ENCODE data around the gene CRYL1. TPM values are rescaled to one million over a fixed set of nuclear protein-coding genes. Genes with fewer than 3 reads are reported as not detected.

The CRYL1 gene
- polyA plus RNA-seq, 1 donor from 2014 or later = 10.6 TPM

DNA sequence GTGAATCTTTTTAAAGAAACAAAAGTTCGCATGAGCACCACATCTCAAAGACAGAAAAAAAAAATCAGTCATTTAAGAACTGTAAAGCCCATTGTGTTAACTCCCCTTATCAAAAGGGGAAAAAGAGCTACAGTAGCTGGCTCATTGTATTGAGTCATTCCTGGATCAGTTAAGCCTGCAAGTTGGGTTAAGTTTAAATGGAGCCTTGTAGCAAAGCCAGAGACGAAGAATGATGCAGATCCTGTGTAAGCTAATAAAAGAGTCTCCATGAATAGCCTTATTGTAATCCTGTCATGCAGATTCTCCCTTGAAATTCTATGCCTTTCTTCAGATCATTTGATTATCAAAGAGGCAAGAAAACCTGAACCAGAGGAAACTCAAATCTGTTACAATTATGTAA, 83.8 kb downstream of the CRYL1 start:
- no peaks in the 10 kb centered on the region for H3K9me2 ChIP-seq (ENCODE audit: insufficient read depth, low read length)
- TF ChIP-seq, protein P1, sequence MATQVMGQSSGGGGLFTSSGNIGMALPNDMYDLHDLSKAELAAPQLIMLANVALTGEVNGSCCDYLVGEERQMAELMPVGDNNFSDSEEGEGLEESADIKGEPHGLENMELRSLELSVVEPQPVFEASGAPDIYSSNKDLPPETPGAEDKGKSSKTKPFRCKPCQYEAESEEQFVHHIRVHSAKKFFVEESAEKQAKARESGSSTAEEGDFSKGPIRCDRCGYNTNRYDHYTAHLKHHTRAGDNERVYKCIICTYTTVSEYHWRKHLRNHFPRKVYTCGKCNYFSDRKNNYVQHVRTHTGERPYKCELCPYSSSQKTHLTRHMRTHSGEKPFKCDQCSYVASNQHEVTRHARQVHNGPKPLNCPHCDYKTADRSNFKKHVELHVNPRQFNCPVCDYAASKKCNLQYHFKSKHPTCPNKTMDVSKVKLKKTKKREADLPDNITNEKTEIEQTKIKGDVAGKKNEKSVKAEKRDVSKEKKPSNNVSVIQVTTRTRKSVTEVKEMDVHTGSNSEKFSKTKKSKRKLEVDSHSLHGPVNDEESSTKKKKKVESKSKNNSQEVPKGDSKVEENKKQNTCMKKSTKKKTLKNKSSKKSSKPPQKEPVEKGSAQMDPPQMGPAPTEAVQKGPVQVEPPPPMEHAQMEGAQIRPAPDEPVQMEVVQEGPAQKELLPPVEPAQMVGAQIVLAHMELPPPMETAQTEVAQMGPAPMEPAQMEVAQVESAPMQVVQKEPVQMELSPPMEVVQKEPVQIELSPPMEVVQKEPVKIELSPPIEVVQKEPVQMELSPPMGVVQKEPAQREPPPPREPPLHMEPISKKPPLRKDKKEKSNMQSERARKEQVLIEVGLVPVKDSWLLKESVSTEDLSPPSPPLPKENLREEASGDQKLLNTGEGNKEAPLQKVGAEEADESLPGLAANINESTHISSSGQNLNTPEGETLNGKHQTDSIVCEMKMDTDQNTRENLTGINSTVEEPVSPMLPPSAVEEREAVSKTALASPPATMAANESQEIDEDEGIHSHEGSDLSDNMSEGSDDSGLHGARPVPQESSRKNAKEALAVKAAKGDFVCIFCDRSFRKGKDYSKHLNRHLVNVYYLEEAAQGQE (IDR thresholded peaks at IDR 0.05; ENCODE audit: borderline replicate concordance) = no peak
- no peak for TF ChIP-seq SMC3 (conservative IDR thresholded peaks at IDR 0.05; ENCODE audit: poor library complexity)
- TF ChIP-seq EZH2 (IDR thresholded peaks at IDR 0.05; ENCODE audit: borderline replicate concordance, insufficient read depth, low read length, poor library complexity, severe bottlenecking) = no peak
- TF ChIP-seq RAD21 (conservative IDR thresholded peaks at IDR 0.05) = no peak
- no peak for TF ChIP-seq EP300 (conservative IDR thresholded peaks at IDR 0.05; ENCODE audit: poor library complexity, severe bottlenecking)
- no peak for TF ChIP-seq TAF1 (IDR thresholded peaks at IDR 0.05; ENCODE audit: low read depth)
- TF ChIP-seq, protein P2, sequence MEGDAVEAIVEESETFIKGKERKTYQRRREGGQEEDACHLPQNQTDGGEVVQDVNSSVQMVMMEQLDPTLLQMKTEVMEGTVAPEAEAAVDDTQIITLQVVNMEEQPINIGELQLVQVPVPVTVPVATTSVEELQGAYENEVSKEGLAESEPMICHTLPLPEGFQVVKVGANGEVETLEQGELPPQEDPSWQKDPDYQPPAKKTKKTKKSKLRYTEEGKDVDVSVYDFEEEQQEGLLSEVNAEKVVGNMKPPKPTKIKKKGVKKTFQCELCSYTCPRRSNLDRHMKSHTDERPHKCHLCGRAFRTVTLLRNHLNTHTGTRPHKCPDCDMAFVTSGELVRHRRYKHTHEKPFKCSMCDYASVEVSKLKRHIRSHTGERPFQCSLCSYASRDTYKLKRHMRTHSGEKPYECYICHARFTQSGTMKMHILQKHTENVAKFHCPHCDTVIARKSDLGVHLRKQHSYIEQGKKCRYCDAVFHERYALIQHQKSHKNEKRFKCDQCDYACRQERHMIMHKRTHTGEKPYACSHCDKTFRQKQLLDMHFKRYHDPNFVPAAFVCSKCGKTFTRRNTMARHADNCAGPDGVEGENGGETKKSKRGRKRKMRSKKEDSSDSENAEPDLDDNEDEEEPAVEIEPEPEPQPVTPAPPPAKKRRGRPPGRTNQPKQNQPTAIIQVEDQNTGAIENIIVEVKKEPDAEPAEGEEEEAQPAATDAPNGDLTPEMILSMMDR (IDR thresholded peaks at IDR 0.05; ENCODE audit: poor library complexity, severe bottlenecking) = no peak
- no peak for TF ChIP-seq POLR2AphosphoS5 (IDR thresholded peaks at IDR 0.05)
- TF ChIP-seq MXI1 (conservative IDR thresholded peaks at IDR 0.05; ENCODE audit: poor library complexity, severe bottlenecking) = no peak
- no peak overlapping the region for H3K27ac ChIP-seq (ENCODE audit: low read length)
- no peak overlapping the region for H3K4me2 ChIP-seq (ENCODE audit: low read length)
- no peaks in the 10 kb centered on the region for H4K20me1 ChIP-seq (ENCODE audit: insufficient read depth)
- no peak overlapping the region for H3K9ac ChIP-seq (ENCODE audit: low read length)
- H3K36me3 ChIP-seq (ENCODE audit: insufficient read depth, low read length) = no peaks in the 10 kb centered on the region
- H3K4me3 ChIP-seq (ENCODE audit: low read length) = no peak overlapping the region
- no peaks in the 10 kb centered on the region for H3K27me3 ChIP-seq (ENCODE audit: insufficient read depth, low read depth, low read length)
- H2AFZ ChIP-seq (ENCODE audit: low read depth, low read length) = no peak overlapping the region
- no peaks in the 10 kb centered on the region for H3K79me2 ChIP-seq (replicated peaks; ENCODE audit: insufficient read depth, low read length)
- no peaks in the 10 kb centered on the region for H3F3A ChIP-seq (ENCODE audit: insufficient read depth, low read length, poor library complexity, severe bottlenecking)
- peaks cover under 1% of the 10 kb centered on the region for H3K9me3 ChIP-seq (ENCODE audit: low read length)

DNA sequence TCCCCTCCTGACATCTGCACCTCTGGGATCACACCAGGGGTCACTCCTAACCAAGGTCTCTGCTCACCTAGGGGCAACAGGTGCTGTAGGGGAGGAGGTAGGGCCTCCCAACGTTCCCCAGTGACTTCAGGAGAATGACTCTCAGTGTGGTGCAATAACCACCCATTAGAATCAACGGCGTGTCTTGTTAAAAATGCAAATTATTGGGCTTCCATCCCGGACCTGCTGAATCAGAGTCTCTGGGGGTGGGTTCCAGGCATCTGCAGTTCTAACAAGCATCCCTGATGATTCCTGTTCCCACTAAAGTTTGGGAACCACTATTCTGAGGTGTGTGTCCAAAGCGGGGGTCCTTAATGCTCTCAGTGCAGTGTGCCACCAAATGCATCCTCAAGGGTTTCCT, 84.6 kb downstream of the CRYL1 start:
- no peaks in the 10 kb centered on the region for H3K9me2 ChIP-seq (ENCODE audit: insufficient read depth, low read length)
- no peaks in the 10 kb centered on the region for H4K20me1 ChIP-seq (ENCODE audit: insufficient read depth)
- no peak overlapping the region for H3K27ac ChIP-seq (ENCODE audit: low read length)
- TF ChIP-seq EZH2 (IDR thresholded peaks at IDR 0.05; ENCODE audit: borderline replicate concordance, insufficient read depth, low read length, poor library complexity, severe bottlenecking) (no peak), SMC3 (conservative IDR thresholded peaks at IDR 0.05; ENCODE audit: poor library complexity) (no peak), EP300 (conservative IDR thresholded peaks at IDR 0.05; ENCODE audit: poor library complexity, severe bottlenecking) (no peak), MXI1 (conservative IDR thresholded peaks at IDR 0.05; ENCODE audit: poor library complexity, severe bottlenecking) (no peak), TAF1 (IDR thresholded peaks at IDR 0.05; ENCODE audit: low read depth) (no peak), RAD21 (conservative IDR thresholded peaks at IDR 0.05) (no peak)
- TF ChIP-seq, protein P1 (IDR thresholded peaks at IDR 0.05; ENCODE audit: borderline replicate concordance) = no peak
- H3K9ac ChIP-seq (ENCODE audit: low read length) = no peak overlapping the region
- no peaks in the 10 kb centered on the region for H3K79me2 ChIP-seq (replicated peaks; ENCODE audit: insufficient read depth, low read length)
- H3K27me3 ChIP-seq (ENCODE audit: insufficient read depth, low read depth, low read length) = no peaks in the 10 kb centered on the region
- H3K36me3 ChIP-seq (ENCODE audit: insufficient read depth, low read length) = no peaks in the 10 kb centered on the region
- H3K4me3 ChIP-seq (ENCODE audit: low read length) = no peak overlapping the region
- no peak overlapping the region for H3K4me2 ChIP-seq (ENCODE audit: low read length)
- no peaks in the 10 kb centered on the region for H3F3A ChIP-seq (ENCODE audit: insufficient read depth, low read length, poor library complexity, severe bottlenecking)
- H2AFZ ChIP-seq (ENCODE audit: low read depth, low read length) = no peak overlapping the region
- H3K9me3 ChIP-seq (ENCODE audit: low read length) = no peaks in the 10 kb centered on the region

All from neural cell (in vitro differentiated cells).